GM06990 (cell line): ENCODE results near the gene CDY2A.
"Not testable (repeated sequence)": the region's sequence is repeated elsewhere in the genome, so short reads cannot be mapped to it uniquely, and the experiment has no call there.

ENCODE experiments used
- DNase-seq: peaks from one replicate; pipeline ENCODE4 v3.0.0-alpha.2; 2011; ENCODE audit not compliant: insufficient read length; ENCODE audit errors: extremely low read depth
- H3K27me3 ChIP-seq: replicated peaks from 2 replicates; pipeline ENCODE4 v1.6.0; 2011; ENCODE audit warnings: low read length; ENCODE audit not compliant: control insufficient read depth, insufficient read depth
- H3K36me3 ChIP-seq: 2 replicates; pipeline ENCODE4 v1.5.1; 2011; ENCODE audit warnings: low read length; ENCODE audit not compliant: control insufficient read depth, insufficient read depth
- H3K4me3 ChIP-seq: replicated peaks from 2 replicates; pipeline ENCODE4 v1.5.1; 2011; ENCODE audit warnings: low read depth, mild to moderate bottlenecking, control low read depth, low read length

CDY2A gene, protein sequence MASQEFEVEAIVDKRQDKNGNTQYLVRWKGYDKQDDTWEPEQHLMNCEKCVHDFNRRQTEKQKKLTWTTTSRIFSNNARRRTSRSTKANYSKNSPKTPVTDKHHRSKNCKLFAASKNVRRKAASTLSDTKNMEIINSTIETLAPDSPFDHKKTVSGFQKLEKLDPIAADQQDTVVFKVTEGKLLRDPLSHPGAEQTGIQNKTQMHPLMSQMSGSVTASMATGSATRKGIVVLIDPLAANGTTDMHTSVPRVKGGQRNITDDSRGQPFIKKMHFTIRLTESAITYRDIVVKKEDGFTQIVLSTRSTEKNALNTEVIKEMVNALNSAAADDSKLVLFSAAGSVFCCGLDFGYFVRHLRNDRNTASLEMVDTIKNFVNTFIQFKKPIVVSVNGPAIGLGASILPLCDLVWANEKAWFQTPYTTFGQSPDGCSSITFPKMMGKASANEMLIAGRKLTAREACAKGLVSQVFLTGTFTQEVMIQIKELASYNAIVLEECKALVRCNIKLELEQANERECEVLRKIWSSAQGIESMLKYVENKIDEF

DNA sequence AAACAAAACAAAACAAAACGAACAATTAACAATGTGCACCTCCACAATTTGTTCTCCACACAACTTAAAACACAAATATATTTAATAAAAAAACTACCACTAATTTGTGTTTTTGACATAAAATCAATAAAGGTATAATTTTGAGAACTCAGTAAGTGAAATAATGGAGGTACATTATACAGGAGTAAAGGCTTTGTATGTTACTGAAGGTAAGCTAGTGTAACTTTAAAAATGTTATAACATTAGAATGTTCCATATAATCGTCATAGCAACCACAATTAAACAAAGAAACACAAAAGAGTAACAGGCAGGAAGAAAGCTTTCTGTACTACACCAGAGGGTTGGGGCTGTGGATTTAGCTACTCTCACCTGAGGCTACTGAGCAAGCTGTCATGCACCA, at the start of gene CDY2A:
Gene CDY2A (plus strand): TSS at position 301 of the 400 bp plus-strand sequence. CDS start 328 bp downstream, outside the sequence.
- H3K36me3 ChIP-seq, DNase-seq, H3K27me3 ChIP-seq, H3K4me3 ChIP-seq: not testable (repeated sequence)

DNA sequence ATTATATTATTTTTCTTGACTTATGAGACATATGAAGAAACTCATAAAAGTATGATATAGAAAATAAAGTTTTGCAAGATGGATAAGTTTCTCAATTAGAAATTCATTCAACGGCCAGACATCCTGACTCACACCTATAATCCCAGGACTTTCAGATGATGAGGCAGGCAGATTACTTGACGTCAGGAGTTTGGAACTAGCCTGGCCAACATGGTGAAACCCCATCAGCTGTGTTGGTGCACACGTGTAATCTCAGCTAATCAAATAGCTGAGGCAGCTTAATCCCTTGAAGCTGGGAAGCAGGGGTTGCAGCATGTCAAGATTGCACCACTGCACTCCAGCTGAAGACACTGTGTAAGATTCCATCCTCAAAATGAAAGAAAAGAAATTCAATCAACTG, 28.0 kb upstream of the CDY2A start:
- not testable (repeated sequence) for H3K4me3 ChIP-seq, DNase-seq, H3K27me3 ChIP-seq, H3K36me3 ChIP-seq

DNA sequence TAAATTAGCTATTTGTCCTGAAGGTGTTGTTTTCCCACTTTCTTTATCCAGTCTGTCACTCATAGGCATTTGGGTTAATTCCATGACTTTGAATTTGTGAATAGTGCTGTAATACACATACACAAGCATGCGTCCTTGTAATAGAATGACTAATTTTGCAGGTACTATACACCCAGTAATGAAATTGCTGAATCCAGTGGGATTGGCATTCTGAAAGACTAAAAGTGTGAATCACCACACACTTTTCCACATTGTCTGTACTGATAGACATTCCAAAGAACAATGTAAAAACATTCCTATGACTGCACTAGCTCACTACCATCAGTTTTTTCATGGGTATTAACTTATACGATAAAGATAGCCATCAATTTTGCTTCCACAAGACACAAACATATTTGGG, 27.3 kb upstream of the CDY2A start:
- not testable (repeated sequence) for DNase-seq, H3K27me3 ChIP-seq, H3K36me3 ChIP-seq, H3K4me3 ChIP-seq

DNA sequence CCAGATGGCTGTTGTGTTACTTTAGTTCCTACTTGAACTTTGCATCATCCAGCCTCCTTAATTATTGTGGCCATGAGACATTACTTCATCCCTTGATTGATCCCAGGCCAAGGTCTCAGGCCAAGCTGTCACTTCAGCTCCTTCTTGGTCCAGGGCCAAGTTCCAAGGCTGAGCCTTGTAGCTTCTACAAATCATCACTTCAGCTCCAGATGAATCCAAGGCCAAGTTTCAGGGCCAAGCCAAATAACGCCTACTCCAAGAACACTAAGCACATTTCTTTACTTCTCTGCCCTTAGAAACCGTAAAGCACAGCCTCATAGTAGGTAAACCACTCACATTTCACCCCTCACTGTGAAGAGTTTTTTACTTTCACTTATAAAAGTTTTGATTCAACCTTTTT, 1.7 kb upstream of the CDY2A start:
- H3K36me3 ChIP-seq, H3K4me3 ChIP-seq, H3K27me3 ChIP-seq, DNase-seq: not testable (repeated sequence)

DNA sequence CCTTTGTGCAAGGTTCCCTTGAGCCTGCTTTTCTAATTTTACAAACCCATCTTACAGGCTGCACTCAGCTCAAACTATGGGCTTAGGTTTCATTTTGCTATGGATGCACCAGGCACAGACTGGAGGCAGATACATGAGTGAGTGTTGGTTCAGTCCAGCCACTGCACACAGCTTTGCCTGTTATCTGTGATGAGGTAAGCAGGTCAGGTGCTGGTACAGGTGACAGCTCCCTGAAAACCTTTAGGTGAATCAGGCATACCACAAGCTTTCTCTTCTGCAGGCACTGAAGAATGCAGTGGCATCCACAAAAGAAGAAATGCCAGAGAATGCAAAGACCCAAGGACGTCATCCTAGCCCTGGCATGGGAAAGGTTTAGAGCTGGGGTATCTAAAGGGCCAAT, 3.3 kb downstream of the CDY2A start:
- H3K36me3 ChIP-seq, H3K27me3 ChIP-seq, DNase-seq, H3K4me3 ChIP-seq: not testable (repeated sequence)

DNA sequence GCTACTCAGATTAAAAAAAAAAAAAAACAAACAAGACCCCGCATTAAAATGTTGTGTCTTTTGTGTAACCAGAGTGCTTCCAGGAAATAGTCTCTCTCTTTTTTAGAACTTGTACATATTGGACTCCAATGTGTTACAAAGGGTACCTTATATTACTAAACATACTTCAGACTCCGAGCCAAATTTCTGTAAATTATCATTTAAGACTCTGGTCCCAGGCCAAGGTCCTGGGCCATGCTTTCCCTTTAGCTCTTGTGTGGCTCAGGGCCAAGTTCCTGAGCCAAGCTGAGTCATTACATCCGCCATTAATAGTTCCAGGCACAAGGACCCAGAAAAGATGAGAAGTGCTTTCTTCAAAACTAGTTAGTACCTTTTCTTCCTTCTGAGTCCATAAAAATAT, 4.6 kb downstream of the CDY2A start:
- H3K27me3 ChIP-seq, result not testable (repeated sequence)

DNA sequence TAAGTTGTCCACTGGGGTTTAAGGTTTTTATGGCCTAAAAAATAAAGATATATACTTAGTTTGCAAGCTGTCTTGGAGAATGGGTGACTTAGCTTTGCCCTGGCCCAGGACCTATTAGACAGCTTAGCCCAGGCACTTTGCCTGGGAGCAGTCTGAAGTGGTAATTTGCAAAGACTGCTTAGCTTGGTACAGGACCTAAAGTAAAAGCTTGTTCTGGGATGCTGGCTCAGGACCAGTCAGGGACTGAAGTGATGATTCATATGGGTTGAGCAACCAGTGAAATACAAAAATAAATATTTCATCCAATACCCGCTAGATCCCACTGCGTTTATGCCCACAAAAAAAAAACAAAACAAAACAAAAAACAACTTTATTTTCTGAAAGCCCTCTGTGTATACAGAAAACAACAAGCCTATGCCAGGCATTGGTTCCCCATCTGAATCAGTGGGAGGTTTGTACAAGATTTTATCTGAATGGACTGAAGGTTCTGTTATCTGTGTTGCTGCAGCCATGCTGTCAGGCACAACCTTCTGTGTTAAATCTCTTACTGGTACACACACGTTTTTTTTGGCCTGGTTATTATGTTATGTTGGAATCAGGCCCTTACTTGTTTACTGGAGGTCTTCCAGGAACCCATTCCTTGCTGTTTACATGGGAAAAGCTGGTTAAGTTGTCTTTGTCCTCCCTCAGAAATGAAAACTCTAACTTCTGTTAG, 8.7 kb downstream of the CDY2A start:
- not testable (repeated sequence) for DNase-seq, H3K27me3 ChIP-seq, H3K36me3 ChIP-seq, H3K4me3 ChIP-seq

More for the DNA sequence above, 4.6 kb downstream of the CDY2A start:
- not testable (repeated sequence) for H3K4me3 ChIP-seq, DNase-seq, H3K36me3 ChIP-seq

DNA sequence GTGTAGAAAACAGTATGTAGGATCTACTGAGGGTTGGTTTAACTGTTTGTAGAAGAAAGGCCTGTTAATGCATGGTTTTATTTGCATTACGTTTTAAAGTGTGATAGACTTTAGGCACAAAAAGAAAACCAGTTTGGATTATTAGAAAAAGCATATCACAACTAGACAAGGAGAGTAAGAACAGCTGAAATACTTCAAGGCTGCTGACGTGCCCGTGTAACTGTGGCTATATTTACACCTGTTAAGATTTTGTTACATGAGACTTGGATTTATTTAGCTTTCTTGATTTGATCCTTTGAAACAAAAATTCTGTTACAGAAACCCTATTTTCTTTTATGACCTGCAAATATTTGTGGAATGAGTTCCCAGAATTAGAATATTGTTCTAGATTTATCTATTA, 9.3 kb downstream of the CDY2A start:
- H3K27me3 ChIP-seq, DNase-seq, H3K36me3 ChIP-seq, H3K4me3 ChIP-seq: not testable (repeated sequence)

DNA sequence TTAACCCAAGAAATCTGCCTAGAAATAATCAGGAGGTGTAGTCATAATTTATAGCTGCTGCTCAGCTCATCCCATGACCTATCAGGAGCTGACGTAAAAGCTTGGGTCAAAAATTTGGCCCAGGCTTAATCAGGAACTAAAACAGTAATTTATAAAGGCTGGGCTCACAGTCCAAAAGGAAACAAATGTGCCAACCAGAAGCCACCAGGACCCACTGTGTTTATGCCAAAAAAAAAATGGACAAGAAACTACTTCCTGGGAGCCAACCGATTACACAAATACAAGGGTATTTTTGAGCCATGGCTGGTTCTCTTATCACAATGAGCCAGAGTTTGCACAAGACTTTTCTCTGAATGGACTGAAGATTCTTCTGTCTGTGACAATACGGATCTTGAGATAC, 19.4 kb downstream of the CDY2A start:
- H3K27me3 ChIP-seq, DNase-seq, H3K36me3 ChIP-seq, H3K4me3 ChIP-seq: not testable (repeated sequence)

DNA sequence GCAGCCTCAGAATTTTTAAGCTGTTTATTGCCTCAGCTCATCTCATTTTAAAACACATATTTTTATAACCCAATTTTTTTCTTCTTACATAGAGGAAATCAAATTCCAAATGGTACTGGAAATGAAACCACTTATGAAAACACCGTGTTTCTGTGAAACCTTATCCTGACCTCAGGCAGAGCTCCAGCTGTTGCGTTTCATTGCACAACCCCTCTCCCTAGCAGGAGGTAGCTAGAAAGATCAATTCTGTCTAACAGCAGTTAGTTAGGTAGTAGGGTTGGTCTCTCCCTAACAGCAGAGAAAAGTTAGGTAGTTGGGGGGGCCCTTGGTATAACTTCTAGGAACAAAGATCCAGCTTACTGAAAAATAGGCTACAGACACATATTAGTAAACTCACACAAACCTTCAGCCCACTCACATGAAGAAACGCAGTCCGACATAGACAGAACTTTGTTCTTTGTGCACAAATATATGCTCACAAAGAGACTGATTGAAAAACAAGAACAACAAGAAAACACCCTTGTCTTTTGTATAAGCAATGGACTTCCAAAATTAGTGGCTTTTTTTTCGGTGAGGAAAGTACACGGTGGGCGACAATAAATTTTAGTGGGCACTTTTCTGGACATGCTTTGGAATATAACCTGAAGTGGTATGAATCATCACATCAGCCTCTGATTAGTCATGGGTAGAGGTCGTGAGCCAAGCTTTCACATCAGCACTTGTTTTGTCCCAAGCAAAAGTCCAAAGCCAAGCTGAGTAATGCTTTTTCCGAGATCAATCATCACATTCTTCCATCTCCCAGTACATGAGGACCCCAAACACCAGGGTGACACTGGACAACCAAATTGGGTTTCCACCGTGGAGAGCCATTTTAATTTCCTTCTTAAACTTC, 22.8 kb downstream of the CDY2A start:
- not testable (repeated sequence) for H3K36me3 ChIP-seq, H3K4me3 ChIP-seq, DNase-seq, H3K27me3 ChIP-seq

DNA sequence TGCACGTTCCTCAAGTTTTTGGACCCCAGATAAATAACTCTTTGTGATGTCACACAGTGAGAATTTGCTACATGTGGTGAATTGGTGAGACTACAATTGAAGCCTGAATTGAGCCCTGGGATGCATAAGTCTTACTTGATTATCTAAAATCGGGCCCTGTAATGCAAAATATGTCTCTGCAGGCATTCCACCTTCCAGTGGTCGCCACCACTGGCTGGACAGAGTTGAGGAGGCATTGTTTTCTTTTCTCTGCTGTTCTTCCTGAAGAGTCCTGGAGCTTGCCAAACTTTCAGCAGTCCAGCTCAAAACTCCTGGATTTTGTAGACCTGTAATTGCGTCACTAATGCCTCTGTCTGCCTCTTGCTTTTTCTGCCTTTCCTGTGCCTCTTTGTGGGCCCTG, 23.5 kb downstream of the CDY2A start:
- H3K27me3 ChIP-seq, DNase-seq: not testable (repeated sequence)

DNA sequence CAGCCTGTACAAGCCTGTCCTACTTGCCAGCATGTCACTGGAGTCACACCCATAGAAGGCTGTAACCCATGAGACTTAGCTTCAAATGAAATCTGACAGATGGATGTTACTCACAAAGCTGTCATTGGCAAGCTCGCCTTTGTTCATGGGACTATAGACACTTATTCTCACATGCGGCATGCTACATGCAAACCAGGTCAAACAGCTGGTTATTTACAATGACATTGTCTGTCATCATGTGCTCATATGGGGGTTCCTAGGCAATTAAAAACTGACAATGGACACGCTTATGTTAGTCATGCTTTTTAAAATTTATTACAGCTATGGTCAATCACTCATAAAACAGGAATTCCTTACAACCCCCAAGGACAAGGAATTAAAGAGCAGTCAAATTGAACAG, 30.9 kb downstream of the CDY2A start:
- not testable (repeated sequence) for H3K36me3 ChIP-seq, DNase-seq, H3K27me3 ChIP-seq, H3K4me3 ChIP-seq

More for the DNA sequence above, 23.5 kb downstream of the CDY2A start:
- not testable (repeated sequence) for H3K4me3 ChIP-seq, H3K36me3 ChIP-seq

DNA sequence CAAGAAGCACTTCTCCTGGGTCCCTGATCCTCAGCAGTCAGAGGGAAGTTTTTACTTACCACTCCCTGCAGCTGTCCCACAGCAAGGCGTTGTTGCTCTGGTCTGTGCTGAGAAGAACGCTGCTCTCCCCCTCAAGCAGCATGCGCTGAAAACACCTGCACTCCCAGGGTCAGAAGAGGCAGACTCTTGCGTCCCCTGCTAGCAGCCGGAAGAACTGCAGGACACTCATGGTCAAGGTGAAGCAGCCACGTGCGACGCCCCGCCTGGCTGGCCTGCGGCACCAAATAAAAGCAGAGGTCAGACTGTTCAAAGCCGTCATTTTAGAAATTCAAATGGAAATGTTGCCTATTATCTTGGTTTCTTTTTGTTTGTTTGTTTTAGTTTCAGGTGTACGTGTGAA, 47.9 kb downstream of the CDY2A start:
- not testable (repeated sequence) for DNase-seq, H3K27me3 ChIP-seq, H3K36me3 ChIP-seq, H3K4me3 ChIP-seq
